PFSK-1 (cell line): ENCODE data around the gene S100A10.

Experiments used
- POLR2AphosphoS5 ChIP-seq: IDR thresholded peaks from 2 replicates; pipeline ENCODE4 v1.6.1; 2012; ENCODE audit warnings: low read depth, mild to moderate bottlenecking, control low read depth, low read length, moderate library complexity
- TAF1 ChIP-seq: IDR thresholded peaks from 2 replicates; pipeline ENCODE4 v1.6.1; 2012; ENCODE audit warnings: low read length, control low read depth, borderline replicate concordance; ENCODE audit not compliant: insufficient read depth
- TF ChIP-seq, protein P1 (sequence below), 2 experiments: IDR thresholded peaks; 2 replicates each; pipeline versions ENCODE4 v1.6.1 to v1.8.0; 2011 to 2012; ENCODE audit warnings: low read depth in 2 of 2, low read length in 2 of 2, control low read depth in 1 of 2, inconsistent platforms in 1 of 2, mild to moderate bottlenecking in 1 of 2, moderate library complexity in 1 of 2; ENCODE audit not compliant: insufficient read depth in 1 of 2

DNA sequence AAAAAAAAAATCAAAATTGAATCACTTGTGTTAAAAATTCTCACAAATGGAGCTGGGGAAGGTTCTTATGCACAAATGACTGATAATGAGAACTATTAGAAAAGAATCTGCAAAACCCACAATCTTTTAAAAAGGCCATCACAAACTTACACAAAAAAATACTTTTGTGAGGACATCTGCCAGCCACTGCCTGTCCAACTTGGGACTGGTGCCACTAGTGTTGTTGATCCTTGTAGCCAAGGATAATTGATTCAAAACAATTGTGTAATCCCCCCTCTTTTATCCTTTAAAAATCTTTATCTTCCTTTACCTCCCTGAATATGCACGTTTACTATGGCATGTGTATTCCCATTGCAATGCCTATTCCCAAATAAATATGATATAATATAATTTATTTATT lies 45.2 kb downstream of the S100A10 start:
- TF ChIP-seq TAF1 (no peak), POLR2AphosphoS5 (no peak)
- TF ChIP-seq, protein P1, sequence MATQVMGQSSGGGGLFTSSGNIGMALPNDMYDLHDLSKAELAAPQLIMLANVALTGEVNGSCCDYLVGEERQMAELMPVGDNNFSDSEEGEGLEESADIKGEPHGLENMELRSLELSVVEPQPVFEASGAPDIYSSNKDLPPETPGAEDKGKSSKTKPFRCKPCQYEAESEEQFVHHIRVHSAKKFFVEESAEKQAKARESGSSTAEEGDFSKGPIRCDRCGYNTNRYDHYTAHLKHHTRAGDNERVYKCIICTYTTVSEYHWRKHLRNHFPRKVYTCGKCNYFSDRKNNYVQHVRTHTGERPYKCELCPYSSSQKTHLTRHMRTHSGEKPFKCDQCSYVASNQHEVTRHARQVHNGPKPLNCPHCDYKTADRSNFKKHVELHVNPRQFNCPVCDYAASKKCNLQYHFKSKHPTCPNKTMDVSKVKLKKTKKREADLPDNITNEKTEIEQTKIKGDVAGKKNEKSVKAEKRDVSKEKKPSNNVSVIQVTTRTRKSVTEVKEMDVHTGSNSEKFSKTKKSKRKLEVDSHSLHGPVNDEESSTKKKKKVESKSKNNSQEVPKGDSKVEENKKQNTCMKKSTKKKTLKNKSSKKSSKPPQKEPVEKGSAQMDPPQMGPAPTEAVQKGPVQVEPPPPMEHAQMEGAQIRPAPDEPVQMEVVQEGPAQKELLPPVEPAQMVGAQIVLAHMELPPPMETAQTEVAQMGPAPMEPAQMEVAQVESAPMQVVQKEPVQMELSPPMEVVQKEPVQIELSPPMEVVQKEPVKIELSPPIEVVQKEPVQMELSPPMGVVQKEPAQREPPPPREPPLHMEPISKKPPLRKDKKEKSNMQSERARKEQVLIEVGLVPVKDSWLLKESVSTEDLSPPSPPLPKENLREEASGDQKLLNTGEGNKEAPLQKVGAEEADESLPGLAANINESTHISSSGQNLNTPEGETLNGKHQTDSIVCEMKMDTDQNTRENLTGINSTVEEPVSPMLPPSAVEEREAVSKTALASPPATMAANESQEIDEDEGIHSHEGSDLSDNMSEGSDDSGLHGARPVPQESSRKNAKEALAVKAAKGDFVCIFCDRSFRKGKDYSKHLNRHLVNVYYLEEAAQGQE (IDR thresholded peaks at IDR 0.05; ENCODE audit: insufficient read depth in 1 of 2, low read depth in 2 of 2, low read length in 2 of 2), result no peak
